ENCODE data around the gene DSTN.

Gene DSTN

DNA sequence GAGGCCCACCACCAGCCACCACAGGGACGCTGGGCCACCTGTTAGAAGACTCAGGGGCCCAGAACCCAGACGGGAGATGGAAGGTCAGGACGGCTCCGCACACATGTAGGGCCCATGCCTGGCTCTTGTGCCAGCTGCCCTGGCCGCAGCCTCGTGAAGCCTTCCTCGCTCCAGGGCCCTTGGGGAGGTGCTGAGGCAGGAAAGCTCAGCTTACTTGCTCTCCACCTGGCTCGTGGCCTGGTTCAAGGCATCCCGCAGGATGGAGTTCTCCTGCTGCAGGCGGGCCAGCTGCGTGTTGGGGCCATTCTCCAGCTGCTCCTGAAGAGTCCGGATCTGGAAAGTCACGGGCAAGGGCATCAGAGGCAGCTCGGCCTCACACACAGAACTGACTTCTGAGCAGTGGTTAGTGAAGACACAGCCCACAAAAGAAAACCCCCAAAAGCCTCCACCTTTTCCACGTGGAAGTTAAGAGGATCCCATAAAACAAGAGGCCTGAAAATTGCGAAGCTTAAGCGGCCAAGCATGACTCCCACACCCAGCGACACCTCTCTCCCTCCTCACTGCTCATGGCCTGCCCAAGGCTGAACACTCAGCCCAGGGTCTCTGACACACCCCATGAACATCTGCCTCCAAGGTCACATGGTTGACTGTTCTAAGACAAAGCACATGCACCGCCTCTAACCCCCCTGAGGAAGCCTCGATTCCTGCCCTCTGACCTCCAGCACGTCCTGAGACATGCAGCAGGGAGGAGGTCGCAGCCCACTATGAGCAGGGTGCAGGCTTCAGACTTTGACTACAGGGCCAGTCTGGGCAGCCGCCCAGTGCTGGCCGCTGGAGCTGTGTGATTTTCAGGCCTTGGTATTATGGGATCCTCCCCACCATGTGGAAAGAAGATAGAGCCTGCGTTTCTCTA lies 65.7 kb downstream of the DSTN start:
- TF ChIP-seq, protein P1, sequence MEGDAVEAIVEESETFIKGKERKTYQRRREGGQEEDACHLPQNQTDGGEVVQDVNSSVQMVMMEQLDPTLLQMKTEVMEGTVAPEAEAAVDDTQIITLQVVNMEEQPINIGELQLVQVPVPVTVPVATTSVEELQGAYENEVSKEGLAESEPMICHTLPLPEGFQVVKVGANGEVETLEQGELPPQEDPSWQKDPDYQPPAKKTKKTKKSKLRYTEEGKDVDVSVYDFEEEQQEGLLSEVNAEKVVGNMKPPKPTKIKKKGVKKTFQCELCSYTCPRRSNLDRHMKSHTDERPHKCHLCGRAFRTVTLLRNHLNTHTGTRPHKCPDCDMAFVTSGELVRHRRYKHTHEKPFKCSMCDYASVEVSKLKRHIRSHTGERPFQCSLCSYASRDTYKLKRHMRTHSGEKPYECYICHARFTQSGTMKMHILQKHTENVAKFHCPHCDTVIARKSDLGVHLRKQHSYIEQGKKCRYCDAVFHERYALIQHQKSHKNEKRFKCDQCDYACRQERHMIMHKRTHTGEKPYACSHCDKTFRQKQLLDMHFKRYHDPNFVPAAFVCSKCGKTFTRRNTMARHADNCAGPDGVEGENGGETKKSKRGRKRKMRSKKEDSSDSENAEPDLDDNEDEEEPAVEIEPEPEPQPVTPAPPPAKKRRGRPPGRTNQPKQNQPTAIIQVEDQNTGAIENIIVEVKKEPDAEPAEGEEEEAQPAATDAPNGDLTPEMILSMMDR (IDR thresholded peaks at IDR 0.05), result no peak

DNA sequence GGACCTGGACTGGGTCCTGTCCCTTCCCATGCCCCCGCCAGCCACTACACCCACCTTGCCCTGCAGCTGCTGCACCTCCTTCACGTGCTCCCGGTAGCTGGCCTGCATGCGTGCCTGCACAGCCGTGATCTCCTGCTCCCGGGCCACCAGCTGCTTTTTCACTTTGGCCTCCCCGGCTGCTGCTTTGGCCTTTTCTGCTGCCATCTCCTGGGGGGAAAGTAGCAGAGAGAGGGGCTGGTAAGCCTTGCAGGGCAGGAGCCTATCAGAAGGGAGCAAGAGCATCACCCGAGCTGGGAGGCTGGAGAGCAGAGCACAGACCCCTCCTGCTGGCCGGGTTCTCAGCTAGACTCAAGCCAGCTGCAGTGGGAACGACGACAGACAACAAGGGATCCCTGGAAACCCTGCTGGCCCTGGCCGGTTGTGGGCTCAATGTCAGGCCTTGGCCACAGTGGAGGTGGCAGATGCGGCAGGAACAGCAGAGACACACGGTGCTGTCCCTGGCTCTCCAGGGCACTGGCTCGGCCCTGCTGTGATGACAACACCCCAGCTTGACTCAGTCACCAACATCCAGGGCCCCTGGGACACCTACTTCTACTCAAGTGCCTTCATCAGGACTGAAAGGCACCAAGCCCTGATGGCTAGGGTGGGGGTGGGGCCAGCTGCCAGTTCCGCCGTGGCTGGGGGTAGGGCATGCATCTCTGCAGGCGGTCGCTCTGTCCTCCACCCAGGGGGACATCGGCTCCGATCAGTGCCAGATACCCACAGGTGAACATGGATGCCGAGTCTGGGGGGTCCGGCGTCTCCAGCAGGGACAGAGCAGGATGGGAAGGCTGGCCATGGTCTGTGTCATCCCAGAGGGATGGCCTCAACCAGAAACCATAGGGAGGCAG lies 66.9 kb downstream of the DSTN start:
- TF ChIP-seq, protein P1 (IDR thresholded peaks at IDR 0.05), result no peak

DNA sequence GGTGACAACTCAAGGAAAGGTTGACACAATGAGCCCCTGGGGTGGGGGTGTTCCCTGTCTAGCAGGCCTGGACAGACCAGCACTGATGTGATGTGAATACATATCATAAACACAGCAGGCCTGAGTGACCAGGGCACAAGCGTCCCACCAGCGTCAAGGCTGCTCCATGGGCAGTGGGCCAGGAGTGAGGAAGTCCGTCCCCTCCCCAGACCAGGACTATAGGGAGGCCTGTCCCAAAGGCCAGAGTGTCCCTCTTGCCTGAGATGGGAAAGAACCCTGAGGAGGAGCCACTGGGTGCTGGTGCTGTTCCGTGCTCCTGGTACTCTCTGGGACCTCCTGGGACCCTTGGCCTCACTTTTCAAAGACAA lies 67.5 kb downstream of the DSTN start:
- TF ChIP-seq, protein P1 (IDR thresholded peaks at IDR 0.05), result no peak

DNA sequence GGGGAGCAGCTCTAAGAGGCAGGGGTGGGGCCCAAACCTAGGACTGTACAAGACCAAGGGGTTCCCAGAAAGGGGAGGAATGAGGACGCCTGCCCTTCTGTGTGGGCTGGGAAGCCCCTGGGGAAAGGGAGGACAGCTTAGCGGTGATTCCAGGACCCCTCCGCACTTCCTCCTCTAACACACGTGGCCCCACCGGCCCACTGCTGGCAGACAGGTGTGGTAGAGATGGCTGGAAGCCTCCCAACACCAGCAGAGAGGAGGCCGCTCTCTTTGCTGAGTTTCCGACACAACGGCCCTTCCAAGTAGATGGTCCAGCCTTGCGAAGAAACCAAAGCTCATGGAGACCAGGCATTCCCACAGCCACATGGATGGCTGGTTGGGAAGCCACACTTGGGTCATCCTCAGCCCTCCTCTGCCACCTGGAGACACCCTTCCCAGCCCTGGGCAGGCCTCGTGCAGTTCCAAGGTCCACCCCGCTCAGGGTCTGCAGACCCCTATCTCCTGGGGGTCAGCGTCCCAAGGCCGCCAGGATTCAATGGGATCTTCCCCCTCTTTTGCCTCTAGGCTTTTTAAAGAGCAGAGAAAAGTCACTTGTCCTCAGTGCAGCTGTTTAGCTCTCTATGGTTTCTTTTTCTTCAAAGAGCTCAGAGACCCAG lies 68.2 kb downstream of the DSTN start:
- TF ChIP-seq, protein P1 (IDR thresholded peaks at IDR 0.05), result no peak

DNA sequence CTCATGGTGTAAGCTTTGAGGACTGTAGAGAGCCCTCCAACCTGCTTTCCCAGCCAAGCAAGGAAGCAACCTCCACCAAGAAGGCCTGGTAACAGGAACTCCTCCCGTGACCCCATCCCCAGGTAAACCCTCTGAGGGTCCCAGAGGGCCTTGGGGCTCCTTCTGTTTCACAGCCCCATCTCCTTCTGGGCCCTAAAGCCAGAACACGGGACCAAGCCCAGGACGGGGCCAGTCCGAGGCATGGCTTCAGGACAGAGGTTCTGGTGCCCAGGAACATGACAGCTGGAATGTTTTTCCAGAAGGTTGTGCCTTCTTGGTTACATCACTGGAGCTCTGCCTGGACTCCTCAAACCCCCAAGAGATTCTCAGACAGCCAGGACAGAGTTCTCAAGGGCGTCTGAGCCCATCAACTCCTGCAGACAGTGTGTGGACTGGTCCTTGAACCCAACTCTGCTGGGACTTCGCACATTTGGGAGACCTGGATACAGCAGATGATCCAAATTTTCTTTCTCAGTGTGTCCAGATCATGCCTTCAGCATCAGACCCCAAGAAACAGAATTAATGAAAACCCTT lies 69.0 kb downstream of the DSTN start:
- TF ChIP-seq, protein P1 (IDR thresholded peaks at IDR 0.05), result no peak

DNA sequence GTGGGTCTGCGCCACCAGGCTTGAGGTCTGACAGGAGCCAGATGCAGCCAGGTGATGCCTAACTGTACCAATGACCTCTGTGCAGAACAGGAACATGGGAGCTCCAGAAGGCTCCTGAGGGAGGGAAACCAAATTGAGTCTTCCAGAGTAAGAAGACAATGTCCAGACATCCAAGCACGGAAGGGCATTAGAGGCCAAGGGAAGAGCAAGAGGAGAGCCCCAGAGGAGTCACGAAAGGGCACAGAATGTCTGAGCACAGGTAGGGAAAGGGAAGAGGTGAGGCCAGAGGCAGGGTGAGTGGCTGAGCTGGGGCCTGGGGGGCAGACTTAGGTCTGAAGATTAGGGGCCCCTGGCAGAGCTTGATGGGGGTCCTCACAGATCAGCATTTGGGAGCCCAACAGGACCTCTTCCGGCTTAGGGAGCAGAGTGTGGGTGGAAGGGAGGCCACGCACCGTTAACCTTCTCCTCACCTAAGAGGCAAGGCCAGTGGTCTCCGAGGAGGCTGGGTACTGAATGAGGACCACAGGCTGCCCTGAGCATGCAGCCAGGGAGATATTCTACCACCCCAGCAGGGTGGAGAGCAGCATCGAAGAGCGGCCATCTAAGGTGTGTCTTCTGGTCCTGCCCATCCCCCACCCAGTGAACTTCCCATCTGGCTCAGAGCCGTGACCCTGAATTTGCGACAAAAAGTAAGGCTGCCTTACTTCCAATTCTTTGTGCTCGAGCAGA lies 70.4 kb downstream of the DSTN start:
- TF ChIP-seq, protein P1 (IDR thresholded peaks at IDR 0.05), result no peak
